ENCODE measurements around the gene AFAP1. TPM values are rescaled to one million over a fixed set of nuclear protein-coding genes. Genes with fewer than 3 reads are reported as not detected.

AFAP1 gene
- total RNA-seq, 4 donors from 2014 or later, result 14.8 to 28.3 (median 19.4) TPM

- TF ChIP-seq, protein P1, sequence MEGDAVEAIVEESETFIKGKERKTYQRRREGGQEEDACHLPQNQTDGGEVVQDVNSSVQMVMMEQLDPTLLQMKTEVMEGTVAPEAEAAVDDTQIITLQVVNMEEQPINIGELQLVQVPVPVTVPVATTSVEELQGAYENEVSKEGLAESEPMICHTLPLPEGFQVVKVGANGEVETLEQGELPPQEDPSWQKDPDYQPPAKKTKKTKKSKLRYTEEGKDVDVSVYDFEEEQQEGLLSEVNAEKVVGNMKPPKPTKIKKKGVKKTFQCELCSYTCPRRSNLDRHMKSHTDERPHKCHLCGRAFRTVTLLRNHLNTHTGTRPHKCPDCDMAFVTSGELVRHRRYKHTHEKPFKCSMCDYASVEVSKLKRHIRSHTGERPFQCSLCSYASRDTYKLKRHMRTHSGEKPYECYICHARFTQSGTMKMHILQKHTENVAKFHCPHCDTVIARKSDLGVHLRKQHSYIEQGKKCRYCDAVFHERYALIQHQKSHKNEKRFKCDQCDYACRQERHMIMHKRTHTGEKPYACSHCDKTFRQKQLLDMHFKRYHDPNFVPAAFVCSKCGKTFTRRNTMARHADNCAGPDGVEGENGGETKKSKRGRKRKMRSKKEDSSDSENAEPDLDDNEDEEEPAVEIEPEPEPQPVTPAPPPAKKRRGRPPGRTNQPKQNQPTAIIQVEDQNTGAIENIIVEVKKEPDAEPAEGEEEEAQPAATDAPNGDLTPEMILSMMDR (IDR thresholded peaks at IDR 0.05; ENCODE audit: low read depth), result no peak
These were observed 44.9 kb downstream of the AFAP1 start for GRCh38 chr4:7894677-7895181.

GRCh38 chr4:7894098-7894676 is 45.5 kb downstream of the AFAP1 start:
- TF ChIP-seq, protein P1 (IDR thresholded peaks at IDR 0.05; ENCODE audit: low read depth), result no peak

- TF ChIP-seq, protein P1 (IDR thresholded peaks at IDR 0.05; ENCODE audit: low read depth), result no peak
These were observed 46.1 kb downstream of the AFAP1 start for GRCh38 chr4:7893539-7893938.

DNA sequence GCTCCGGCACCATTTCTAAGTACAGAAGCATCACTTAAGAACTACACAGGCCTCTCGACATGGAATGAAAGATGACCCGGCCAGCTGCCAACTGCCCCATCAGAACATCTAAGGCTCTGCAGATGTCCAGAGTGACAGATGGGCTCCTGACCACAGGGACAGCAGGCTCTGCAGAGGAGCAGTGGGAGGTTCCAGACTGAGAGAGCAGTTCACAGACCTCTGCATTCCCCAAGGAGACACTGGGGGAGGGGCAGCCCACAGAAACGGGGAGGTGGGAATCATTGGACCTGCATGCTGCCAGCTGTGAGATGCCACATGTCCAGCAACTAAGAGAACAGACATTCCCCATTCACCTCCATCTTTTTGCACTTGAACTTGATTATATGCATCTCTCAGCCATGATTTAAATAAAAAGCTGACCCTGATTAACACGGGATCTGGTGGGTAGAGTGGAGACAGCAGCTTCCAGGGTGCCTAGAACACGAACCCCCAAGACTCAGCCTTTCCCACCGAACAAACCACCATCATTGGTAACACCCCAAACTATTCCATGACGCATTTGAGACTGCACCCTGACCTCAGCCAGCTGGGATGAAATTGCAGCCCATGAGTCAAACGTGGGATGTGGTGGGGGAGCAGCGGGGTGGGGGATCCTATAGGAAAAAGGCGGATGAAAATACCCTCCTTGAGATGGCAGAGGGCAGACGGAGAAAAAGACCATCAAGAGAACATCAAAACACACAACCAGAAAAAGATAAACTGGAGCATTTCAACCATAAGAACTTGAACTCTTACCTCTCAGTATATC is 47.2 kb downstream of the AFAP1 start:
- TF ChIP-seq, protein P1 (IDR thresholded peaks at IDR 0.05; ENCODE audit: low read depth), result no peak

- TF ChIP-seq, protein P1 (IDR thresholded peaks at IDR 0.05; ENCODE audit: low read depth), result no peak
These were observed 48.8 kb downstream of the AFAP1 start for GRCh38 chr4:7890635-7891393.

GRCh38 chr4:7887436-7887835 is 52.2 kb downstream of the AFAP1 start:
- TF ChIP-seq, protein P1 (IDR thresholded peaks at IDR 0.05; ENCODE audit: low read depth), result no peak
